Erythroblast (primary cell): ENCODE measurements around the gene NELL1.

ENCODE experiments used
- GATA1 ChIP-seq: IDR thresholded peaks from 2 replicates; pipeline ENCODE4 v1.6.1; 2011; ENCODE audit warnings: low read depth, mild to moderate bottlenecking, control low read depth, low read length, moderate library complexity
- POLR2A ChIP-seq: IDR thresholded peaks from 2 replicates; pipeline ENCODE4 v1.6.1; 2011; ENCODE audit warnings: mild to moderate bottlenecking, low read length

- TF ChIP-seq POLR2A, result no peak
- no peak for TF ChIP-seq GATA1
These were observed 297.1 kb downstream of the NELL1 start for GRCh38 chr11:20966489-20966888.
